A673 (cell line): ENCODE measurements around the gene NSD2.

ENCODE experiments used
- CTCF ChIP-seq: fragments of 300-800, 200-600 bp; sonication (generic); conservative IDR thresholded peaks from 2 replicates; pipeline ENCODE4 v1.5.1; 2017; ENCODE audit warnings: low read depth, mild to moderate bottlenecking, antibody characterized with exemption, low read length, moderate library complexity, mixed read lengths
- EZH2 ChIP-seq: fragments of 200-600 bp; sonication (generic); IDR thresholded peaks from 2 replicates; pipeline ENCODE4 v1.6.1; 2017; ENCODE audit warnings: borderline replicate concordance, low read depth, mild to moderate bottlenecking, mixed read lengths, antibody characterized with exemption, low read length; ENCODE audit not compliant: poor library complexity, severe bottlenecking

GRCh38 chr4:1950369-1950768, 79.2 kb downstream of the NSD2 start:
- no peak for TF ChIP-seq CTCF
- TF ChIP-seq EZH2: no peak
